B cell (primary cell): Measurements from ENCODE around the gene TSC22D1. TPM values are rescaled to one million over a fixed set of nuclear protein-coding genes. Genes with fewer than 3 reads are reported as not detected.

Experiments
- ATAC-seq: fragments of 200-7000 bp; cut with Tn5 transposase; one replicate; pipeline ENCODE4 v1.10.0; 2021; ENCODE audit warnings: low read depth, mild to moderate bottlenecking, moderate number of reproducible peaks, moderate library complexity
- CTCF ChIA-PET: fragments of 350-600 bp; sonication (Branson Sonifier 250); formaldehyde crosslinking; loops from one replicate; lab custom pipeline; 2021; ENCODE audit warnings: antibody characterized with exemption, inconsistent platforms; lab: Charles Lee
- POLR2A ChIA-PET: fragments of 350-600 bp; sonication (Branson Sonifier 250); formaldehyde crosslinking; loops from one replicate; lab custom pipeline; 2021; ENCODE audit warnings: antibody characterized with exemption; lab: Charles Lee
- DNase-seq: peaks from one replicate; pipeline ENCODE4 v3.0.0; 2013
- H2AFZ ChIP-seq: 2 replicates; pipeline ENCODE4 v1.6.1; 2012; ENCODE audit warnings: mild to moderate bottlenecking, low read depth, low read length; ENCODE audit not compliant: insufficient read depth, poor library complexity, severe bottlenecking
- H3K27ac ChIP-seq, 2 donors: 1 replicate in 1 of 2; 2 replicates in 1 of 2; pipeline ENCODE4 v1.5.1; 2012 to 2013; ENCODE audit warnings: low read length in 2 of 2, mild to moderate bottlenecking in 2 of 2, moderate library complexity in 1 of 2
- H3K27me3 ChIP-seq, 4 experiments: fragments of 200-600 bp in 1 of 4; sonication (generic) in 1 of 4; replicated peaks in 1 of 4; 1 replicate in 2 of 4; 2 replicates in 2 of 4; pipeline versions ENCODE4 v1.6.1 to v1.7.0; 2013 to 2016; ENCODE audit warnings: low read length in 3 of 4, mild to moderate bottlenecking in 2 of 4, mixed read lengths in 1 of 4, moderate library complexity in 1 of 4; ENCODE audit not compliant: insufficient read depth in 4 of 4, control insufficient read depth in 3 of 4; ENCODE audit errors: control extremely low read depth in 1 of 4
- H3K36me3 ChIP-seq, 2 experiments: replicated peaks in 1 of 2; 1 replicate in 1 of 2; 2 replicates in 1 of 2; pipeline versions ENCODE4 v1.6.1 to v1.7.1; 2013; ENCODE audit warnings: low read length in 1 of 2; ENCODE audit not compliant: insufficient read depth in 2 of 2, control insufficient read depth in 1 of 2; ENCODE audit errors: control extremely low read depth in 1 of 2, extremely low read depth in 1 of 2
- H3K4me1 ChIP-seq, 2 donors: fragments of 200-600 bp in 1 of 2; sonication (generic) in 1 of 2; 1 replicate in 1 of 2; 2 replicates in 1 of 2; pipeline versions ENCODE4 v1.5.1 to v1.6.1; 2013 to 2017; ENCODE audit warnings: low read length in 2 of 2; ENCODE audit not compliant: control insufficient read depth in 2 of 2, insufficient read depth in 2 of 2
- H3K4me2 ChIP-seq: replicated peaks from 2 replicates; pipeline ENCODE3; 2012; ENCODE audit warnings: mild to moderate bottlenecking, low read depth, low read length; ENCODE audit not compliant: poor library complexity, severe bottlenecking
- H3K4me3 ChIP-seq, 5 experiments: fragments of 200-600 bp in 1 of 5; sonication (generic) in 1 of 5; 1 replicate in 3 of 5; 2 replicates in 2 of 5; pipeline versions ENCODE4 v1.5.1 to v1.7.0; 2011 to 2016; ENCODE audit warnings: low read length in 4 of 5, mild to moderate bottlenecking in 4 of 5, low read depth in 2 of 5, control low read depth in 1 of 5, moderate library complexity in 1 of 5; ENCODE audit not compliant: insufficient read depth in 1 of 5; ENCODE audit errors: control extremely low read depth in 1 of 5, extremely low read depth in 1 of 5
- H3K79me2 ChIP-seq: fragments of 200-600 bp; sonication (generic); one replicate; pipeline ENCODE4 v1.6.0; 2016; ENCODE audit warnings: low read length; ENCODE audit not compliant: control insufficient read depth, insufficient read depth
- H3K9ac ChIP-seq: fragments of 200-600 bp; sonication (generic); 2 replicates; pipeline ENCODE4 v1.6.1; 2017; ENCODE audit warnings: mild to moderate bottlenecking, low read length, moderate library complexity
- H3K9me3 ChIP-seq, 3 donors: one replicate each; pipeline versions ENCODE4 v1.6.1 to v1.7.1; 2013; ENCODE audit warnings: low read length in 2 of 3; ENCODE audit not compliant: control insufficient read depth in 2 of 3, insufficient read depth in 1 of 3; ENCODE audit errors: control extremely low read depth in 1 of 3
- H4K20me1 ChIP-seq: 2 replicates; pipeline ENCODE4 v1.6.0; 2012; ENCODE audit warnings: mild to moderate bottlenecking, low read length; ENCODE audit not compliant: insufficient read depth, control insufficient read depth, poor library complexity, severe bottlenecking
- H3K27ac Mint-ChIP-seq: one replicate; pipeline ENCODE4 v1.8.0; 2021; ENCODE audit warnings: mixed read lengths
- H3K27me3 Mint-ChIP-seq: one replicate; pipeline ENCODE4 v1.8.0; 2021; ENCODE audit warnings: mixed read lengths
- H3K4me1 Mint-ChIP-seq: one replicate; pipeline ENCODE4 v1.8.0; 2021; ENCODE audit warnings: mixed read lengths
- H3K4me3 Mint-ChIP-seq: one replicate; pipeline ENCODE4 v1.8.0; 2021; ENCODE audit warnings: mixed read lengths
- H3K9me3 Mint-ChIP-seq: one replicate; pipeline ENCODE4 v1.8.0; 2022; ENCODE audit warnings: mixed read lengths; ENCODE audit not compliant: insufficient read depth
- EZH2 ChIP-seq: IDR thresholded peaks from 2 replicates; pipeline ENCODE4 v1.6.1; 2012; ENCODE audit warnings: borderline replicate concordance, low read depth, mild to moderate bottlenecking, moderate library complexity, low read length; ENCODE audit not compliant: insufficient read depth, poor library complexity, severe bottlenecking
- WGBS: methylation state at CpG from one replicate; pipeline ENCODE4 v1.1.5; 2013; ENCODE audit warnings: missing lambda C conversion rate; ENCODE audit not compliant: insufficient coverage; 5-methylcytosine and 5-hydroxymethylcytosine counted together
- intact Hi-C: fragments of 100-400 bp; cut with micrococcal nuclease; formaldehyde crosslinking; loops from one replicate; pipeline ENCODE4 v1.10.0; 2022
- polyA plus RNA-seq: library from polyadenylated mRNA; depleted of rRNA; stranded (reverse); fragments of >200 nt; gene quantifications from 2 replicates; pipeline ENCODE4 v1.2.3, GENCODE V29; 2012
- total RNA-seq, 2 donors: library from RNA; stranded (reverse); fragments of 120-200 nt in 1 of 2; gene quantifications; 1 replicate in 1 of 2; 2 replicates in 1 of 2; pipeline versions ENCODE4 v1.2.3 to v1.2.4, GENCODE V29; 2013 to 2022
- TF ChIP-seq, protein P1 (sequence below): fragments of 200-600 bp; IDR thresholded peaks from one replicate; pipeline ENCODE4 v1.8.0; 2022; ENCODE audit warnings: antibody characterized with exemption, mild to moderate bottlenecking

The TSC22D1 gene
- total and polyA plus RNA-seq, 2 donors (not counting 1 experiment from before 2014, with no cell fraction given), result 7.0 to 36.6 TPM

DNA sequence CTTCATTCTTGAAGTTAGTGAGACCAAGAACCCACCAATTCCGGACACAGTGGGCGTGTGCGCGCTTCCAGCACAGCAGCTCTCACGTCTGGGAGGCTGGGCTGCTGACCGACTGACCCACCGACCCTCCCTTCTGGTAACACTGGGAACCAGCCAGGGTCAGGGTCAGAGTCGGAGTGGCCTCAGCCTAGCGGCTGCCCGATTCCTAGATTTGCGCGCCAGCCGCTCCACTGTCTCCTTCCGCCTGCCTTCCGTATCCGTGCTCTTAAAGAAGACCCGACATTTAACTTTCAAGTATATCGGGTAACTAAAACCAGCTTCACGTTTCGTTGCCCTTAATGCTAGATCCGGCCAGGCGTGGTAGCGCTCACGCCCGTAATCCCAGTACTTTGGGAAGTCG lies 161.4 kb downstream of the TSC22D1 start:
- Histone ChIP-seq H3K4me1 (peaks cover 4 to 9% of the 10 kb centered on the region in 2 donors), H3K79me2 (no peaks in the 10 kb centered on the region), H3K4me2 (no peak overlapping the region), H3K27me3 (no peaks in the 10 kb centered on the region), H3K9ac (no peak overlapping the region), H3K4me3 (no peak overlapping the region), H3K36me3 (no peaks in the 10 kb centered on the region), H4K20me1 (no peaks in the 10 kb centered on the region), H3K9me3 (peaks cover 0 to 3% (median 0%) of the 10 kb centered on the region in 3 donors), H3K27ac (no peak overlapping the region), H2AFZ (no peak overlapping the region)
- intact Hi-C loops, result no loop called here
- Mint-ChIP-seq H3K27me3 (peaks cover 11% of the 10 kb centered on the region), H3K27ac (no peak overlapping the region), H3K4me1 (peaks cover 16% of the 10 kb centered on the region), H3K9me3 (no peaks in the 10 kb centered on the region), H3K4me3 (no peak overlapping the region)
- 93% methylated on average over 26 of the region's 26 CpGs for WGBS
- POLR2A ChIA-PET, result interaction anchor here (0.6 kb wide), 1 partner anchor 135 kb away, joined by 3 read pairs; no protein-coding TSS in a partner anchor
- no peak for TF ChIP-seq EZH2
- TF ChIP-seq, protein P1, sequence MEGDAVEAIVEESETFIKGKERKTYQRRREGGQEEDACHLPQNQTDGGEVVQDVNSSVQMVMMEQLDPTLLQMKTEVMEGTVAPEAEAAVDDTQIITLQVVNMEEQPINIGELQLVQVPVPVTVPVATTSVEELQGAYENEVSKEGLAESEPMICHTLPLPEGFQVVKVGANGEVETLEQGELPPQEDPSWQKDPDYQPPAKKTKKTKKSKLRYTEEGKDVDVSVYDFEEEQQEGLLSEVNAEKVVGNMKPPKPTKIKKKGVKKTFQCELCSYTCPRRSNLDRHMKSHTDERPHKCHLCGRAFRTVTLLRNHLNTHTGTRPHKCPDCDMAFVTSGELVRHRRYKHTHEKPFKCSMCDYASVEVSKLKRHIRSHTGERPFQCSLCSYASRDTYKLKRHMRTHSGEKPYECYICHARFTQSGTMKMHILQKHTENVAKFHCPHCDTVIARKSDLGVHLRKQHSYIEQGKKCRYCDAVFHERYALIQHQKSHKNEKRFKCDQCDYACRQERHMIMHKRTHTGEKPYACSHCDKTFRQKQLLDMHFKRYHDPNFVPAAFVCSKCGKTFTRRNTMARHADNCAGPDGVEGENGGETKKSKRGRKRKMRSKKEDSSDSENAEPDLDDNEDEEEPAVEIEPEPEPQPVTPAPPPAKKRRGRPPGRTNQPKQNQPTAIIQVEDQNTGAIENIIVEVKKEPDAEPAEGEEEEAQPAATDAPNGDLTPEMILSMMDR, result no peak
- DNase-seq (no peak), ATAC-seq (no peak)
- CTCF ChIA-PET, result interaction anchor here (1.4 kb wide), 1 partner anchor 26 kb away, joined by 3 read pairs; no protein-coding TSS in a partner anchor

- ChIA-PET CTCF (no interaction called here), POLR2A (no interaction called here)
- Mint-ChIP-seq H3K4me1 (peaks cover 11% of the 10 kb centered on the region), H3K9me3 (no peaks in the 10 kb centered on the region), H3K27me3 (peaks cover 21% of the 10 kb centered on the region), H3K27ac (no peak overlapping the region), H3K4me3 (no peak overlapping the region)
- intact Hi-C loops, result no loop called here
- no peak for DNase-seq
- no peak overlapping the region for H3K4me2 ChIP-seq
- no peaks in the 10 kb centered on the region for H3K27me3 ChIP-seq
- peaks cover 0 to 3% (median 0%) of the 10 kb centered on the region in 3 donors for H3K9me3 ChIP-seq
- ATAC-seq, result no peak
- H3K27ac ChIP-seq, result no peak overlapping the region
- no peaks in the 10 kb centered on the region for H3K36me3 ChIP-seq
- H3K4me1 ChIP-seq, result peaks cover 2 to 5% of the 10 kb centered on the region in 2 donors
- 93% methylated on average over 11 of the region's 13 CpGs for WGBS
- H2AFZ ChIP-seq, result no peak overlapping the region
- no peaks in the 10 kb centered on the region for H4K20me1 ChIP-seq
- no peaks in the 10 kb centered on the region for H3K79me2 ChIP-seq
- no peak overlapping the region for H3K9ac ChIP-seq
- no peak overlapping the region for H3K4me3 ChIP-seq
- TF ChIP-seq, protein P1, result no peak
- TF ChIP-seq EZH2, result no peak
Measured at GRCh38 chr13:44413095-44413494, 163.0 kb downstream of the TSC22D1 start.
